Peyer's patch (tissue), 4 donors: Measurements from ENCODE around the gene TRAP1. TPM values are rescaled to one million over a fixed set of nuclear protein-coding genes. Genes with fewer than 3 reads are reported as not detected.

Experiments
- DNase-seq, 3 donors: peaks; one replicate each; pipeline ENCODE4 v3.0.0-alpha.2; 2017 to 2019
- H3K27ac ChIP-seq, 4 donors: fragments of 200-600 bp; sonication (generic); one replicate each; pipeline ENCODE4 v1.5.1; 2016 to 2019
- H3K27me3 ChIP-seq, 2 donors: fragments of 200-600 bp; sonication (generic); one replicate each; pipeline ENCODE4 v1.5.1; 2019
- H3K36me3 ChIP-seq, 3 donors: fragments of 200-600 bp; sonication (generic); one replicate each; pipeline ENCODE4 v1.5.1; 2016 to 2019
- H3K4me1 ChIP-seq, 4 donors: fragments of 200-600 bp; sonication (generic); one replicate each; pipeline ENCODE4 v1.5.1; 2016 to 2019
- H3K4me3 ChIP-seq, 4 donors: fragments of 200-600 bp; sonication (generic); 1 replicate in 3 of 4; 2 replicates in 1 of 4; pipeline ENCODE4 v1.5.1; 2016 to 2019; ENCODE audit warnings: mild to moderate bottlenecking in 1 of 4
- H3K9me3 ChIP-seq, 4 donors: fragments of 200-600 bp; sonication (generic); one replicate each; pipeline ENCODE4 v1.5.1; 2016 to 2019; ENCODE audit warnings: mild to moderate bottlenecking in 1 of 4
- CTCF ChIP-seq, 6 experiments: fragments of 450-650 bp in 4 of 6; fragments of 200-600 bp in 2 of 6; sonication (generic) in 1 of 6; IDR thresholded peaks; one replicate each; pipeline ENCODE4 v1.5.1; 2017 to 2019; ENCODE audit warnings: antibody characterized with exemption in 6 of 6, mild to moderate bottlenecking in 3 of 6, moderate library complexity in 1 of 6
- POLR2A ChIP-seq, 2 donors: fragments of 450-650 bp; IDR thresholded peaks; one replicate each; pipeline ENCODE4 v1.5.1; 2017; ENCODE audit warnings: antibody characterized with exemption in 2 of 2, mild to moderate bottlenecking in 2 of 2, moderate library complexity in 2 of 2
- total RNA-seq, 4 donors: library from RNA; depleted of rRNA; stranded (reverse); fragments of >200 nt; gene quantifications; one replicate each; pipeline ENCODE4 v1.1.0, GENCODE V29; 2016

Gene TRAP1
- total RNA-seq, 4 donors from 2014 or later, result 18.9 to 151 (median 52.8) TPM

DNA sequence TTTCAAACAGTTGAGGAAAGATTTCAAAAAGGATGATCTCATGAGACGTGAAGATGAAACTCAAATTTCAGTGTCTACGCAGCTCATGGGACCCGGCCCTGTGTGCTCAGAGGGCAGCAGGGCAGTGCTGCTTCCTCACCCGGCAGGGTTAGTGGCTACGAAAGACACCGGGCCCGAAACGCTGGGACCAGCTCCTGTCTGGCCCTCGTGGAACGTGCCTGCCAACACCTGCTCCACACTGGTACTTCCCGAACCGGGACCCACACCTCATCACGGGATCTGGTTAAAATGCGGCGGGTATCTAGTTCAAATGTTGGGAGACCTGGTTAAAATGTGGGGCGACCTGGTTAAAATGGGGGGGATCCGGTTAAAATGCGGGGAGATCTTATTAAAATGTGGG is 44.1 kb downstream of the TRAP1 start:
- Histone ChIP-seq H3K9me3 (no peaks in the 10 kb centered on the region), H3K27me3 (no peaks in the 10 kb centered on the region), H3K4me1 (no peaks in the 10 kb centered on the region), H3K27ac (no peak overlapping the region), H3K36me3 (peaks cover 0 to 50% (median 0%) of the 10 kb centered on the region in 3 donors), H3K4me3 (no peak overlapping the region)
- TF ChIP-seq CTCF (IDR thresholded peaks at IDR 0.05) (no peak), POLR2A (IDR thresholded peaks at IDR 0.05) (no peak)
- no peak for DNase-seq

GRCh38 chr16:3672571-3673041 is 44.7 kb downstream of the TRAP1 start:
- H3K9me3 ChIP-seq, result no peaks in the 10 kb centered on the region
- no peak for TF ChIP-seq POLR2A (IDR thresholded peaks at IDR 0.05)
- TF ChIP-seq CTCF (IDR thresholded peaks at IDR 0.05), result no peak

DNA sequence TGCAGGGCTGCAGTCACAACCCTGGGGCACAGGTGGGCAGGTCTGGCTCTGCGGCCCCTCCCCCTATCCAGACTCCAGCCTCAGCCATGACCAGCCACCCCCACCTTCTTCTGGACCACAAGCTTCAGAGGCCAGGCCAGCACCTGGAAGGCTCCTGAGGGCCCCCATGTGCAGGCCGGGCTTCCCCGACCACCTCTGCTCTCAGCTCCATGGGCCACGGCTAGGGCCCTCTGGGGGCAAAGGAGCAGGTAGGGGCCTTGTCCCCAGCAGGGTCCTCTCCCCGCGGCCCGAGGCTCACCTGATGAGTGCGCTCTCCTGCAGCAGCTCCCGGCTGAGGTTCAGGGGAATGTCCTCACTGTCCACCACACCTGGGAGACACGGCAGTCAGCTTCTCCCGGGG is 45.9 kb downstream of the TRAP1 start:
- H3K27ac ChIP-seq, result no peak overlapping the region
- H3K9me3 ChIP-seq, result no peaks in the 10 kb centered on the region
- H3K36me3 ChIP-seq, result peaks cover 0 to 44% (median 0%) of the 10 kb centered on the region in 3 donors
- H3K4me3 ChIP-seq, result no peak overlapping the region
- H3K27me3 ChIP-seq, result no peaks in the 10 kb centered on the region
- no peaks in the 10 kb centered on the region for H3K4me1 ChIP-seq
- TF ChIP-seq CTCF (IDR thresholded peaks at IDR 0.05), result no peak
- DNase-seq, result peak in 1 of 3 donors; percentile 44

More at GRCh38 chr16:3672571-3673041, 44.7 kb downstream of the TRAP1 start:
- Histone ChIP-seq H3K4me1 (no peaks in the 10 kb centered on the region), H3K27me3 (no peaks in the 10 kb centered on the region), H3K4me3 (no peak overlapping the region), H3K36me3 (peaks cover 0 to 44% (median 0%) of the 10 kb centered on the region in 3 donors), H3K27ac (no peak overlapping the region)
- no peak for DNase-seq

GRCh38 chr16:3670711-3671110 is 46.6 kb downstream of the TRAP1 start:
- no peak overlapping the region for H3K27ac ChIP-seq
- H3K4me1 ChIP-seq, result no peaks in the 10 kb centered on the region
- no peak overlapping the region for H3K4me3 ChIP-seq
- peaks cover 0 to 43% (median 0%) of the 10 kb centered on the region in 3 donors for H3K36me3 ChIP-seq
- DNase-seq, result no peak
- H3K9me3 ChIP-seq, result no peaks in the 10 kb centered on the region
- TF ChIP-seq POLR2A (IDR thresholded peaks at IDR 0.05) (no peak), CTCF (IDR thresholded peaks at IDR 0.05) (no peak)
- no peaks in the 10 kb centered on the region for H3K27me3 ChIP-seq

DNA sequence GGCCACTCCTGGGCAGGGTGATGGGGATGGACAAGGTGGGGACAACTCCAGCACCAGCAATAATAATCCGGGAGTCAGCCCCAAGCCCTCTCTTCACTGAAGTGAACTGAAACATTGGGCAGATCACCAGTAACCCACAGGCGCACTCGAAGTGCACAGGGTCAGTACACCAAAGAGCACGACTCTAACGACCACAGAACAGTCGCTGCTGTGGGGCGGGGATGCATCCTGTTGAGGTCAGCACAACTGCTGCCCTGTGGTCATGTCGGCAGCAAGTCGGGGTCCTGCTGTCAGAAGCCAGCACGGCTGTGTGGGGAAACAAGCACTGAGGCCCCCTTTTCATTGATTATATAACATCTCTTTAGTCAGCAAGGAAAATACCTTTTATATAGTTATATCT is 48.2 kb downstream of the TRAP1 start:
- Histone ChIP-seq H3K4me3 (no peak overlapping the region), H3K27me3 (no peaks in the 10 kb centered on the region), H3K4me1 (no peaks in the 10 kb centered on the region), H3K27ac (no peak overlapping the region), H3K36me3 (peaks cover 0 to 35% (median 0%) of the 10 kb centered on the region in 3 donors), H3K9me3 (no peaks in the 10 kb centered on the region)
- TF ChIP-seq CTCF (IDR thresholded peaks at IDR 0.05), result no peak
- no peak for TF ChIP-seq POLR2A (IDR thresholded peaks at IDR 0.05)
- DNase-seq, result no peak

GRCh38 chr16:3668626-3669025 is 48.7 kb downstream of the TRAP1 start:
- H3K27me3 ChIP-seq, result no peaks in the 10 kb centered on the region
- TF ChIP-seq POLR2A (IDR thresholded peaks at IDR 0.05) (no peak), CTCF (IDR thresholded peaks at IDR 0.05) (no peak)
- no peaks in the 10 kb centered on the region for H3K9me3 ChIP-seq
- H3K4me1 ChIP-seq, result no peaks in the 10 kb centered on the region
- no peak for DNase-seq
- no peak overlapping the region for H3K4me3 ChIP-seq
- H3K27ac ChIP-seq, result no peak overlapping the region
- H3K36me3 ChIP-seq, result peaks cover 0 to 32% (median 0%) of the 10 kb centered on the region in 3 donors
